ENCODE data around the gene IGF1.
"Not testable (repeated sequence)": the region's sequence is repeated elsewhere in the genome, so short reads cannot be mapped to it uniquely, and the experiment has no call there.

The IGF1 gene

DNA sequence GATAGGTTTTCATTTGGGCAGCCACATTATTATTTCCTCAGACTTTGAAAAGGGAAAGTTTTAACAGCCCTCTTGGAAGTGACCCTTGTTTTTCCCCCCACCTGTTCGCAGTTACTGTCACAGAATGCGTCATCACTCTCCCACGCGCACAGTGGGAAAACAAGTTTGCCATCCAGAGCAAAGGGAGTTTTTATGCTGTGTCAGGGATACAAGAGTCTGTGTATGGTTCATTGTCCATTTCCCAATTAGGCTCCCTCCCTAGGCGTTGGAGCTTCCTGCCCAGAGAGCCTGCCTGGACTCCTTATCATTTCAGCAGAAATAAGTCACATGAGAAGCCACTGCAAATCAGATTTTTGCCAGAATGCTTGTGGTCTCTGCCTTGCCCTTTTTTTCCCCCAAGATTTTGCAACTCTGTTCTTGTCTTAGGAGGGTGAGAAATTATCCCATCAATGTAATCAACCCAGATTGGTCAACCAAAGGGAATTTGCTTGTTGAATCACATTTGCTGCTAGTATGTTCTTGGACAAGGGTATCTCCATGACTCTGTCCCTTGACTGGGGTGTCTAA, 104.1 kb downstream of the IGF1 start:
- DNase-seq: peak in 1 of 2 donors; percentile 3

DNA sequence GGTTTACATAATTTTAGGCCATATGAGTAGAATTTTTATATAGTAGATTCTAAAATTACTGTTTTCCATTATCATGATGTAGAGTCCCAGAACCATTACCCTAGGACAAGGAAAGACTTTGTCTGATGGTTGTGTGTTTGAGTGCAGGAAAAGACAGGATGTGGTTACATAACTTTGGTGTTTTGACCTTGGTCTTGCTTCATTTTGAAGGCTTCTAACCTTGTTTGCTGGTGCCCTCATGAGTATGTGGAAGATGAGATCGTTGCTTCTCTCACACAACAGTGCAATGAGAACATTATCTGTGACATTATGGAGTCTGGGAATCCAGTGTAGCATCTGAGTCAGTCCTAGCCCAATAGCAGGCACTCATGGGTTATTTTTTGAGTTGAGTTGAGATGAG, 106.2 kb downstream of the IGF1 start:
- DNase-seq: no peak

DNA sequence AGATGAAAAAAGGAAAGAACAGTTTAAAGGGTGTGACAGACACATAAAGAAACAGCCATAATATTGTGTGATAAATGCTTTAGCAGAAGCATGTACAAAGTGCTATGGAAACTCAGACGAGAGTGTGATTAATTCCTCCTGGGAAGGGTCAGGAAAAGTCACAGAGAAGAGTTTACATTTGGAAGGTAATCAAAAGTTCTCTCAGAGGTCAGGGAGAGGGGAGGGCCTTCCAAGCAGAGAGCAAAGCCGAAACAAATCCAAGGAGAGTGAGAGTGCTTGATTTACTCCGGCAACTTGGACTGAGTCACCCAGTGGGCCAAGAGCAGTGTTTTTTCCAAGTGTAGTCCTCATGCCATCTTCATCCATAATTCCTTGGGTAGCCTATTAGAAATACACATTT, 108.3 kb downstream of the IGF1 start:
- no peak for DNase-seq

GRCh38 chr12:102371165-102371564, 109.2 kb downstream of the IGF1 start:
- no peak for DNase-seq

- no peak for DNase-seq
Measured at GRCh38 chr12:102369876-102370275, 110.5 kb downstream of the IGF1 start.

- no peak for DNase-seq
Measured at GRCh38 chr12:102365365-102365764, 115.0 kb downstream of the IGF1 start.

GRCh38 chr12:102364709-102365108, 115.7 kb downstream of the IGF1 start:
- no peak for DNase-seq

DNA sequence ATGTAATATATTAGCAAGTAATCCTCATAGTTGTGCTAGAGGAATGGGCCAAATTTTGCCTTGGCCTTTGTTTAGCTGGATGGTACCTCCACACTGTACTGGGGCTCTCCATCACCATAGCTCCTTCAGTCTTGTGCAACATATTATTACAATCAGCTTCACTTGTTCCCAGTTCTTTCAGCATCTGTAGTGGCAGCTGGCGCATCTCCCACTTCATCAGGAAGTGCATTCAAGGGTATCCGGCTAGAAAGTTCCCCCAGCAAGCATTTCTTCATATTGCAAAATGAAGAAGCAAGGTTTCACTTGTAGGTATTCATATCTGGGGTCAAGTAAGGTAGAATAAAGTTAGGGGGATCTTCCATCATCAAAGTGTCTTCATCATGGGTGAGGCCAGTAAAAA, 123.7 kb downstream of the IGF1 start:
- DNase-seq: no peak

DNA sequence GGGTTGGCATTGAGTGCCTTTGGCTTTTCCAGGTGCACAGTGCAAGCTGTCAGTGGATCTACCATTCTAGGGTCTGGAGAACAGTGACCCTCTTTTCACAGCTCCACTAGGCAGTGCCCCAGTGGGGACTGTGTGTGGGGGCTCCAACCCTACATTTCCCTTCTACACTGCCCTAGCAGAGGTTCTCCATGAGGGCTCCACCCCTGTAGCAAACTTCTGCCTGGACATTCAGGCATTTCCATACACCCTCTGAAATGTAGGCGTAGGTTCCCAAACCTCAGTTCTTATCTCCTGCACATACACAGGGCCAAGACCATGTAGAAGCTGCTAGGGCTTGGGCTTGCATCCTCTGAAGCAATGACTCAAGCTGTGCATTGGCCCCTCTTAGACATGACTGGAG, 126.1 kb downstream of the IGF1 start:
- not testable (repeated sequence) for DNase-seq

- no peak for DNase-seq
Measured at GRCh38 chr12:102351322-102351721, 129.0 kb downstream of the IGF1 start.

DNA sequence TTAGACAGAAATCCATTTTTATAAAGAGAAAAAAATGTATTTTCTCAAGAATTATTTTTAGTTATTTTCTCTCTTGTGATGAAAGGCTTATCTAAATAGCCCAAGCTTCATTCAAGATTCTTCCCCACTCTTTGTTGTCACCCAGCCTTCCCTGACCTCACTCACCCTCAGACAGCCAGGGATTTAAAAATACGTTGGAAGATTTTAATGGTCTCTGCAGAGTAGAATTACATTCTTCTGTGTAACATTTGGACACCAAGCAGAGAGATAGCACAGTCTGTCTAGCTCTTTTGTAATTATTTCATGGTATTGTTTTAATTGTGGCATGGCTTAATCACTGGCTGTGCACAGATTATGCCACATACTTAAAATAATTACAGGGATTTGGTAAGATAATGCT, 130.3 kb downstream of the IGF1 start:
- DNase-seq: no peak

- DNase-seq: no peak
Measured at GRCh38 chr12:102349079-102349478, 131.3 kb downstream of the IGF1 start.

GRCh38 chr12:102347811-102348210, 132.6 kb downstream of the IGF1 start:
- no peak for DNase-seq
